K562 (cell line): Measurements from ENCODE around the gene SESN3. TPM values are rescaled to one million over a fixed set of nuclear protein-coding genes. Genes with fewer than 3 reads are reported as not detected.

Experiments
- ELF2 ChIP-seq: fragments of 250-450 bp; sonication (Bioruptor Pico); IDR thresholded peaks from 2 replicates; pipeline ENCODE4 v1.5.0; 2021; ENCODE audit warnings: mild to moderate bottlenecking
- FOXA1 ChIP-seq: fragments of 450-650 bp; IDR thresholded peaks from 2 replicates; pipeline ENCODE4 v1.6.1; 2016; ENCODE audit warnings: mild to moderate bottlenecking, borderline replicate concordance
- FOXA3 ChIP-seq, 2 experiments: fragments of 450-650 bp in 1 of 2; sonication (generic) in 1 of 2; formaldehyde crosslinking; IDR thresholded peaks in 1 of 2; conservative IDR thresholded peaks in 1 of 2; 2 replicates each; pipeline versions ENCODE4 v1.4.0 to v1.8.0; 2020 to 2022; ENCODE audit warnings: mild to moderate bottlenecking in 2 of 2, missing genetic modification reagents in 1 of 2
- HCFC1 ChIP-seq: IDR thresholded peaks from 2 replicates; pipeline ENCODE4 v1.6.1; 2012; ENCODE audit warnings: low read depth, low read length, improper control_type of control experiment
- MEF2A ChIP-seq: IDR thresholded peaks from 2 replicates; pipeline ENCODE4 v1.6.1; 2011; ENCODE audit warnings: low read depth, mild to moderate bottlenecking, low read length, moderate library complexity; ENCODE audit not compliant: control insufficient read depth
- NCOA6 ChIP-seq: fragments of 450-650 bp; IDR thresholded peaks from 2 replicates; pipeline ENCODE4 v1.6.1; 2017; ENCODE audit warnings: mild to moderate bottlenecking
- SOX6 ChIP-seq: fragments of 450-650 bp; IDR thresholded peaks from 2 replicates; pipeline ENCODE4 v1.6.1; 2014; ENCODE audit warnings: mild to moderate bottlenecking
- SUPT5H ChIP-seq: fragments of 450-650 bp; IDR thresholded peaks from 2 replicates; pipeline ENCODE4 v1.6.1; 2016
- TOE1 ChIP-seq, 2 experiments: fragments of 450-650 bp in 1 of 2; sonication (generic) in 1 of 2; formaldehyde crosslinking in 1 of 2; IDR thresholded peaks; 2 replicates each; pipeline versions ENCODE4 v1.7.1 to v1.8.0; 2016 to 2022; ENCODE audit warnings: borderline replicate concordance in 2 of 2, mild to moderate bottlenecking in 2 of 2, antibody characterized with exemption in 1 of 2, inconsistent platforms in 1 of 2, low read depth in 1 of 2, missing genetic modification reagents in 1 of 2, moderate library complexity in 1 of 2
- TRIM28 ChIP-seq: fragments of 450-650 bp; IDR thresholded peaks from 2 replicates; pipeline ENCODE4 v1.6.1; 2017
- ZNF79 ChIP-seq: fragments of 250-450 bp; sonication (Bioruptor Pico); IDR thresholded peaks from 2 replicates; pipeline ENCODE4 v1.4.0; 2020; ENCODE audit warnings: low read depth, mild to moderate bottlenecking, moderate library complexity
- polyA plus RNA-seq, 8 experiments: library from polyadenylated mRNA; depleted of rRNA in 4 of 8; stranded (reverse) in 5 of 8; unstranded in 3 of 8; fragments of >200 nt; fragmentation: Nextera tagmentation in 2 of 8; fragmentation: Illumina TruSeq in 1 of 8; extraction: Ambion mirVana in 2 of 8; extraction: Trizol in 1 of 8; gene quantifications; 2 replicates each; pipeline versions ENCODE4 v1.2.1 to v1.2.3, GENCODE V29; 2011 to 2014; ENCODE audit warnings: inconsistent platforms in 1 of 8, missing spikeins in 1 of 8
- total RNA-seq, 7 experiments: library from RNA; depleted of rRNA in 6 of 7; stranded (reverse); fragments of >200 nt in 6 of 7; fragmentation: Illumina TruSeq in 2 of 7; extraction: Trizol in 2 of 7; gene quantifications; 2 replicates each; pipeline versions ENCODE4 v1.2.1 to v1.2.3, GENCODE V29; 2011 to 2021; ENCODE audit warnings: low replicate concordance in 1 of 7
- TF ChIP-seq, protein P1 (sequence below): fragments of 450-650 bp; IDR thresholded peaks from 2 replicates; pipeline ENCODE4 v1.7.0; 2016; ENCODE audit warnings: borderline replicate concordance
- TF ChIP-seq, protein P2 (sequence below): fragments of 450-650 bp; conservative IDR thresholded peaks from 2 replicates; pipeline ENCODE4 v1.6.1; 2016; ENCODE audit warnings: missing genetic modification characterization, low read depth, mild to moderate bottlenecking, control low read depth, missing compliant biosample characterization
- TF ChIP-seq, protein P3 (sequence below), 2 experiments: fragments of 450-650 bp; IDR thresholded peaks; 2 replicates each; pipeline ENCODE4 v1.6.1; 2018; ENCODE audit warnings: mild to moderate bottlenecking in 2 of 2, low read depth in 1 of 2; ENCODE audit not compliant: partially characterized antibody in 2 of 2
- TF ChIP-seq, protein P4 (sequence below): fragments of 250-450 bp; sonication (Bioruptor Pico); IDR thresholded peaks from 2 replicates; pipeline ENCODE4 v1.4.0; 2020; ENCODE audit warnings: mild to moderate bottlenecking, moderate library complexity, borderline replicate concordance

Gene SESN3
- total and polyA plus RNA-seq, 9 of the 15 experiments (the other 6 are each of a cell fraction or from before 2014, with no cell fraction given), result 0.44 to 2.6 (median 1.5) TPM

DNA sequence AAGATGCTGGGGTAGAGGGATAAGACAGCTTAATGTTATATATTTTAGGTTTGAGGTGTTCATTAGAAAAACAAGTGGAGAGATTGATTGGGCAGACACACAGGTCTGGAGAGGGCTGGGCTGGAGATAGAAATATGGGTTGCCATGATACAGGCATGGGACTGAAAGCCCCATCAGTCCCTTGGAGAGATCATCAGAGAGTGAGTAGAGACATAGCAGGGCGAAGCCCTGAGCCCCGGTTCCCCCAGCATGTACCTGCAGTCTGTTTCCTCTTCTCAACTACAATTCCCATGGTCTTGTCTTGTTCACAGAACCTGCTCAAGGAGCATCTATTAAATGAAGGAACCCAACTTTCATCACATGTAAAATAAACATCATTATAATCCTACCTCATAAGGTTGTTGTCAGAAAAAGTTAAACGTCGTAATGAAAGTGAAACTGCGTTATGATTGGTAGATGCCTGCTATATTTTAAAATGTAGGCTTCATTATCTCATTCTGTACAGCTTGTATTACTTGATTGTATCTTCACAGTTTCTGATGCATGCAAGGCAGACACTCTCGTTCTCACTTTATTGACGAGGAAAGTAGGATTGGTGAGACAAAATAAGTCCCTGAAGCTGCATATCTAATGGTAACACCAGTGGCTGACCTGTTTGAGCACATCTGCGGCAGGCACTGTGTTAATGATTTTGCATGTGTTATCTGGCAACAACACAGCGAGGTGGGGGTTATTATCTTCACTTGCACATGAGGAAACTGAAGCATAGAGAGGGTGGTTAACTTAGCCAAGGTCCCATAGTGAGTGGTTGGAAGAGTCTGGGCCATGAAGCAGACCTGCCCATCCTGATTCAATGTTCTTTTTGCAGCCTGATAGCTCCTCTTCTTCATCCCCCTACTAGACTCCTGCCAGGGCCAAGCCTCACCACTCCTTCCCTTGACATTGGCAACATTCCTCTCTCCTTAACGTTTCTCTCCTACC, 77.8 kb downstream of the SESN3 start (continued):
- TF ChIP-seq TOE1 (IDR thresholded peaks at IDR 0.05; ENCODE audit: borderline replicate concordance), result no peak
- TF ChIP-seq TOE1 (CRISPR knock-in tag; IDR thresholded peaks at IDR 0.05; ENCODE audit: borderline replicate concordance, low read depth), result no peak
- TF ChIP-seq HCFC1, result no peak
- peak; percentile 97 for TF ChIP-seq SOX6
- TF ChIP-seq FOXA1, result no peak
- 0 out of 2 replicates have a peak, but pooled peaks have one; percentile 49 for TF ChIP-seq TRIM28
- TF ChIP-seq, protein P1, sequence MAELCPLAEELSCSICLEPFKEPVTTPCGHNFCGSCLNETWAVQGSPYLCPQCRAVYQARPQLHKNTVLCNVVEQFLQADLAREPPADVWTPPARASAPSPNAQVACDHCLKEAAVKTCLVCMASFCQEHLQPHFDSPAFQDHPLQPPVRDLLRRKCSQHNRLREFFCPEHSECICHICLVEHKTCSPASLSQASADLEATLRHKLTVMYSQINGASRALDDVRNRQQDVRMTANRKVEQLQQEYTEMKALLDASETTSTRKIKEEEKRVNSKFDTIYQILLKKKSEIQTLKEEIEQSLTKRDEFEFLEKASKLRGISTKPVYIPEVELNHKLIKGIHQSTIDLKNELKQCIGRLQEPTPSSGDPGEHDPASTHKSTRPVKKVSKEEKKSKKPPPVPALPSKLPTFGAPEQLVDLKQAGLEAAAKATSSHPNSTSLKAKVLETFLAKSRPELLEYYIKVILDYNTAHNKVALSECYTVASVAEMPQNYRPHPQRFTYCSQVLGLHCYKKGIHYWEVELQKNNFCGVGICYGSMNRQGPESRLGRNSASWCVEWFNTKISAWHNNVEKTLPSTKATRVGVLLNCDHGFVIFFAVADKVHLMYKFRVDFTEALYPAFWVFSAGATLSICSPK, result no peak
- no peak for TF ChIP-seq SUPT5H
- no peak for TF ChIP-seq ZNF79 (CRISPR knock-in tag)
- peak in 1 of 2 experiments; percentile 48; a peak in 1 of 4 replicates for TF ChIP-seq FOXA3 (CRISPR knock-in tag; conservative IDR thresholded peaks at IDR 0.05 in 1 of 2, IDR thresholded peaks at IDR 0.05 in 1 of 2)
- TF ChIP-seq ELF2, result no peak
- peak; percentile 49; the same call in 1 of the 2 replicates for TF ChIP-seq MEF2A
- TF ChIP-seq, protein P2, sequence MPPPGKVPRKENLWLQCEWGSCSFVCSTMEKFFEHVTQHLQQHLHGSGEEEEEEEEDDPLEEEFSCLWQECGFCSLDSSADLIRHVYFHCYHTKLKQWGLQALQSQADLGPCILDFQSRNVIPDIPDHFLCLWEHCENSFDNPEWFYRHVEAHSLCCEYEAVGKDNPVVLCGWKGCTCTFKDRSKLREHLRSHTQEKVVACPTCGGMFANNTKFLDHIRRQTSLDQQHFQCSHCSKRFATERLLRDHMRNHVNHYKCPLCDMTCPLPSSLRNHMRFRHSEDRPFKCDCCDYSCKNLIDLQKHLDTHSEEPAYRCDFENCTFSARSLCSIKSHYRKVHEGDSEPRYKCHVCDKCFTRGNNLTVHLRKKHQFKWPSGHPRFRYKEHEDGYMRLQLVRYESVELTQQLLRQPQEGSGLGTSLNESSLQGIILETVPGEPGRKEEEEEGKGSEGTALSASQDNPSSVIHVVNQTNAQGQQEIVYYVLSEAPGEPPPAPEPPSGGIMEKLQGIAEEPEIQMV (tag), result no peak; the same call in 1 of the 2 replicates
- TF ChIP-seq NCOA6, result no peak
- TF ChIP-seq, protein P3, sequence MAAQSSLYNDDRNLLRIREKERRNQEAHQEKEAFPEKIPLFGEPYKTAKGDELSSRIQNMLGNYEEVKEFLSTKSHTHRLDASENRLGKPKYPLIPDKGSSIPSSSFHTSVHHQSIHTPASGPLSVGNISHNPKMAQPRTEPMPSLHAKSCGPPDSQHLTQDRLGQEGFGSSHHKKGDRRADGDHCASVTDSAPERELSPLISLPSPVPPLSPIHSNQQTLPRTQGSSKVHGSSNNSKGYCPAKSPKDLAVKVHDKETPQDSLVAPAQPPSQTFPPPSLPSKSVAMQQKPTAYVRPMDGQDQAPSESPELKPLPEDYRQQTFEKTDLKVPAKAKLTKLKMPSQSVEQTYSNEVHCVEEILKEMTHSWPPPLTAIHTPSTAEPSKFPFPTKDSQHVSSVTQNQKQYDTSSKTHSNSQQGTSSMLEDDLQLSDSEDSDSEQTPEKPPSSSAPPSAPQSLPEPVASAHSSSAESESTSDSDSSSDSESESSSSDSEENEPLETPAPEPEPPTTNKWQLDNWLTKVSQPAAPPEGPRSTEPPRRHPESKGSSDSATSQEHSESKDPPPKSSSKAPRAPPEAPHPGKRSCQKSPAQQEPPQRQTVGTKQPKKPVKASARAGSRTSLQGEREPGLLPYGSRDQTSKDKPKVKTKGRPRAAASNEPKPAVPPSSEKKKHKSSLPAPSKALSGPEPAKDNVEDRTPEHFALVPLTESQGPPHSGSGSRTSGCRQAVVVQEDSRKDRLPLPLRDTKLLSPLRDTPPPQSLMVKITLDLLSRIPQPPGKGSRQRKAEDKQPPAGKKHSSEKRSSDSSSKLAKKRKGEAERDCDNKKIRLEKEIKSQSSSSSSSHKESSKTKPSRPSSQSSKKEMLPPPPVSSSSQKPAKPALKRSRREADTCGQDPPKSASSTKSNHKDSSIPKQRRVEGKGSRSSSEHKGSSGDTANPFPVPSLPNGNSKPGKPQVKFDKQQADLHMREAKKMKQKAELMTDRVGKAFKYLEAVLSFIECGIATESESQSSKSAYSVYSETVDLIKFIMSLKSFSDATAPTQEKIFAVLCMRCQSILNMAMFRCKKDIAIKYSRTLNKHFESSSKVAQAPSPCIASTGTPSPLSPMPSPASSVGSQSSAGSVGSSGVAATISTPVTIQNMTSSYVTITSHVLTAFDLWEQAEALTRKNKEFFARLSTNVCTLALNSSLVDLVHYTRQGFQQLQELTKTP (IDR thresholded peaks at IDR 0.05; ENCODE audit: low read depth in 1 of 2, partially characterized antibody in 2 of 2), result peak in 1 of 2 experiments; percentile 93
- TF ChIP-seq, protein P4, sequence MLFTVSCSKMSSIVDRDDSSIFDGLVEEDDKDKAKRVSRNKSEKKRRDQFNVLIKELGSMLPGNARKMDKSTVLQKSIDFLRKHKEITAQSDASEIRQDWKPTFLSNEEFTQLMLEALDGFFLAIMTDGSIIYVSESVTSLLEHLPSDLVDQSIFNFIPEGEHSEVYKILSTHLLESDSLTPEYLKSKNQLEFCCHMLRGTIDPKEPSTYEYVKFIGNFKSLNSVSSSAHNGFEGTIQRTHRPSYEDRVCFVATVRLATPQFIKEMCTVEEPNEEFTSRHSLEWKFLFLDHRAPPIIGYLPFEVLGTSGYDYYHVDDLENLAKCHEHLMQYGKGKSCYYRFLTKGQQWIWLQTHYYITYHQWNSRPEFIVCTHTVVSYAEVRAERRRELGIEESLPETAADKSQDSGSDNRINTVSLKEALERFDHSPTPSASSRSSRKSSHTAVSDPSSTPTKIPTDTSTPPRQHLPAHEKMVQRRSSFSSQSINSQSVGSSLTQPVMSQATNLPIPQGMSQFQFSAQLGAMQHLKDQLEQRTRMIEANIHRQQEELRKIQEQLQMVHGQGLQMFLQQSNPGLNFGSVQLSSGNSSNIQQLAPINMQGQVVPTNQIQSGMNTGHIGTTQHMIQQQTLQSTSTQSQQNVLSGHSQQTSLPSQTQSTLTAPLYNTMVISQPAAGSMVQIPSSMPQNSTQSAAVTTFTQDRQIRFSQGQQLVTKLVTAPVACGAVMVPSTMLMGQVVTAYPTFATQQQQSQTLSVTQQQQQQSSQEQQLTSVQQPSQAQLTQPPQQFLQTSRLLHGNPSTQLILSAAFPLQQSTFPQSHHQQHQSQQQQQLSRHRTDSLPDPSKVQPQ, result no peak
